BLaER1 (cell line): Measurements from ENCODE around the gene NRP2.

Experiments used
- H3K27ac ChIP-seq: shearing (Covaris generic); formaldehyde crosslinking; 2 replicates; pipeline ENCODE4 v1.8.1; 2022
- H3K27me3 ChIP-seq: shearing (Covaris generic); formaldehyde crosslinking; 2 replicates; pipeline ENCODE4 v1.8.1; 2022
- H3K36me3 ChIP-seq: shearing (Covaris generic); formaldehyde crosslinking; 2 replicates; pipeline ENCODE4 v1.8.1; 2022
- H3K4me1 ChIP-seq: shearing (Covaris generic); formaldehyde crosslinking; 2 replicates; pipeline ENCODE4 v1.8.1; 2022
- H3K4me2 ChIP-seq: shearing (Covaris generic); formaldehyde crosslinking; 2 replicates; pipeline ENCODE4 v1.8.1; 2022
- H3K4me3 ChIP-seq: shearing (Covaris generic); formaldehyde crosslinking; 2 replicates; pipeline ENCODE4 v1.8.1; 2022
- H3K9ac ChIP-seq: shearing (Covaris generic); formaldehyde crosslinking; 2 replicates; pipeline ENCODE4 v1.8.1; 2022
- H3K9me3 ChIP-seq: shearing (Covaris generic); formaldehyde crosslinking; 2 replicates; pipeline ENCODE4 v1.8.1; 2022
- H4K20me1 ChIP-seq: shearing (Covaris generic); formaldehyde crosslinking; 2 replicates; pipeline ENCODE4 v1.8.1; 2022
- Cebpa-rat ChIP-seq: shearing (Covaris generic); IDR thresholded peaks from 2 replicates; pipeline ENCODE4 v1.8.1; 2022

NRP2 gene

DNA sequence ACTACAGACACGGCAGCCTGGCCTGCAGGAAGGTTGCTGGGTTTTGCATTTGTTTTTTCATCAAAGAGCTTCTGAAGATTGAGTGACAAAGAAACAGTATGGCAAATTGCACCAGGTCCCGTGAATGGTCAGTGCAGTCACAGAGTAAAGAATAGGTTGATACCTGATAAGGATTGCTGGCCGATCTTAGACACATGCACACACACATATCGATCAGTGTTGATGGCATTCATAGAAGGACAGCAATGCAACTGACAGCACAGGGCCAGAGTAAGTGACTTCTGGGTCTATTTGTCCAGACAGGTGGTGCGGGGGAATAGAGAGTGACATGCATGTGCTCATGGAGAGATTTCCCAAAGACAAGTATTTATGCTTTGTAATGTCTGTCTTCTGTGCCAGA, 42.8 kb downstream of the NRP2 start:
- TF ChIP-seq Cebpa-rat: no peak
- Histone ChIP-seq H3K4me3 (no peak overlapping the region), H4K20me1 (no peaks in the 10 kb centered on the region), H3K9ac (no peak overlapping the region), H3K36me3 (peaks cover 26% of the 10 kb centered on the region), H3K9me3 (no peaks in the 10 kb centered on the region), H3K27ac (no peak overlapping the region), H3K27me3 (no peaks in the 10 kb centered on the region), H3K4me1 (no peaks in the 10 kb centered on the region), H3K4me2 (no peak overlapping the region)

DNA sequence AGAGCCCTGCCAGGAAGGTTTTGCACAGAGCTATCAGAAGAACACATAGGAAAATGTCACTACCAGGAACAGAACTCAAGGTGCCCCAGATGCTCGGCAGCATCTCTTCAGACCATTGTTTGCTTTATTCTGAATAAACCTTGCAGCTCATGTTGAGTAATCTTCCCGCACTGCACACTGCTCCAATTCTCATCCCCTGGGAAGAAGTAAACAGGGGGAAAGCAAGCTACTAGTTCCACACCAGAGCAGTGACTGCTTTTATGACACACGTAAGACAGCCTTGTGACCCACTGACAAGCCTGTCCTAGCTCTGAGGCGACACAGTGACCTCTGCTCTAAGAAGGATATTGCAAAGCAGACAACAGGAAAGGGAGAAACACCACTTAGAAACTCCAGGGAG, 44.2 kb downstream of the NRP2 start:
- Histone ChIP-seq H3K9ac (no peak overlapping the region), H3K4me2 (no peak overlapping the region), H4K20me1 (no peaks in the 10 kb centered on the region), H3K27me3 (no peaks in the 10 kb centered on the region), H3K36me3 (peaks cover 30% of the 10 kb centered on the region), H3K27ac (no peak overlapping the region), H3K4me1 (0 out of 2 replicates have a peak, but pooled peaks cover 4% of the 10 kb centered on the region), H3K9me3 (no peaks in the 10 kb centered on the region), H3K4me3 (no peak overlapping the region)
- no peak for TF ChIP-seq Cebpa-rat

DNA sequence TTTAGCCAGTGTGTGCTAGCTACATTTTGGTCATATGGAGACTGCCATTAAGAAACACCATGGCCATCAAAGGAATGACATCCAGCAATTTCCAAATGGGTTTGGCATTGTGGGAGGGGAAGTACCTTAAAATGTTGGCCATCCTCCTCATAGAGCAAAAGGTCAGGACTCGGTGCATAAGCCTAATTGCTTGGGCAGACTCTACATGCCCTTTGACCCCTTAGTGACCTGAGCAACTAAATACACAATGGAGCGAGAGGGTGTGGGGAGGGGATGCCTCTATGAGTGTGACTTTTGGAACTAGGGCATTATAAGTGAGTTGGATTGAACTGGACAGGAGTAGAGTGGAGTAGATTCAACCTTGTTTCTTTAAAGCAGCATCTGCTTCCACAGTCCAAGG, 44.9 kb downstream of the NRP2 start:
- Histone ChIP-seq H3K36me3 (peaks cover 34% of the 10 kb centered on the region), H3K4me3 (no peak overlapping the region), H3K27ac (no peak overlapping the region), H4K20me1 (no peaks in the 10 kb centered on the region), H3K4me2 (no peak overlapping the region), H3K4me1 (peaks cover 6% of the 10 kb centered on the region; the same call in 1 of the 2 replicates), H3K9ac (no peak overlapping the region), H3K27me3 (no peaks in the 10 kb centered on the region), H3K9me3 (no peaks in the 10 kb centered on the region)
- no peak for TF ChIP-seq Cebpa-rat

DNA sequence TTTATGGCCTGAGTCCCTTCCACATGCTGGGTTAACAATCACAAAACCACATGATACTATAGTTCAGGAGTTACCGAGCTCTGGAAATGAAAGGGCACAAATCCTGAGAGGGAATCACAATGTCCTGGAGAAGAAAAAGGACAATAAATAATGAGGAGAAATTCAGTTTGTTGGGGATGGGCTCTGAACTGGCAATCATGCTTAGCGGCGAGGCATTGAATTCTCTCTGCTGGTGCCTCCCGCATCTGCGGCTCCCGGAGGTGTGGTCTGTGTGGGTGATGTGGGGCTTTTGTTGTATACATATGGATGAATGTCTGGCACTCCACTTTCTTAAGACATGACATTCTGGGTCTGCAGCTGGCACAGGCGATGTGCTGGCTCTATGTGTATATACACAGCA, 46.1 kb downstream of the NRP2 start:
- Histone ChIP-seq H3K4me2 (no peak overlapping the region), H3K27me3 (no peaks in the 10 kb centered on the region), H4K20me1 (no peaks in the 10 kb centered on the region), H3K36me3 (peaks cover 34% of the 10 kb centered on the region), H3K9me3 (no peaks in the 10 kb centered on the region), H3K4me3 (no peak overlapping the region), H3K4me1 (peaks cover 9% of the 10 kb centered on the region; the same call in 1 of the 2 replicates), H3K27ac (no peak overlapping the region), H3K9ac (no peak overlapping the region)
- no peak for TF ChIP-seq Cebpa-rat

DNA sequence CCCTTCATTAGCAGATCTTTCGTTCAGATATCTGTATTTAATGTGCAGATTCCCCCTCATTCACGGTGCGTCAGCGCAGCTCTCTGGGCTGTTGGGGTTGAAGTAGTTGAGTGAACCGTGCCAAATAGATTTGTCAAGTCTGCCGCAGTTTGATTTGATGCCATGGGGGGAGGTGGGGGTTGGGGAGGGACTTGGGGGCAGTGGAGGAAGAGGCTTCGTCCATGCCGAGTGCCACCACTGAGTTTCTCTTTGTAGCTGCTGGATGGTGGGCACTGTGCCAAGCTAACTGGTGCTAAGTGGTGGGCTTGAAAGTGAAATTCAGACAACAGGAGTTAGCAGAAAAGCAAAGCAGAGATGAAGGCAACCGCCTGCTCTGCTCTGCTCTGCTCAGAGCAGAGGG, 47.9 kb downstream of the NRP2 start:
- Histone ChIP-seq H3K27me3 (no peaks in the 10 kb centered on the region), H3K4me3 (no peak overlapping the region), H4K20me1 (no peaks in the 10 kb centered on the region), H3K9ac (no peak overlapping the region), H3K27ac (no peak overlapping the region), H3K4me1 (peaks cover 9% of the 10 kb centered on the region; the same call in 1 of the 2 replicates), H3K4me2 (no peak overlapping the region), H3K36me3 (peaks cover 27% of the 10 kb centered on the region), H3K9me3 (no peaks in the 10 kb centered on the region)
- no peak for TF ChIP-seq Cebpa-rat

DNA sequence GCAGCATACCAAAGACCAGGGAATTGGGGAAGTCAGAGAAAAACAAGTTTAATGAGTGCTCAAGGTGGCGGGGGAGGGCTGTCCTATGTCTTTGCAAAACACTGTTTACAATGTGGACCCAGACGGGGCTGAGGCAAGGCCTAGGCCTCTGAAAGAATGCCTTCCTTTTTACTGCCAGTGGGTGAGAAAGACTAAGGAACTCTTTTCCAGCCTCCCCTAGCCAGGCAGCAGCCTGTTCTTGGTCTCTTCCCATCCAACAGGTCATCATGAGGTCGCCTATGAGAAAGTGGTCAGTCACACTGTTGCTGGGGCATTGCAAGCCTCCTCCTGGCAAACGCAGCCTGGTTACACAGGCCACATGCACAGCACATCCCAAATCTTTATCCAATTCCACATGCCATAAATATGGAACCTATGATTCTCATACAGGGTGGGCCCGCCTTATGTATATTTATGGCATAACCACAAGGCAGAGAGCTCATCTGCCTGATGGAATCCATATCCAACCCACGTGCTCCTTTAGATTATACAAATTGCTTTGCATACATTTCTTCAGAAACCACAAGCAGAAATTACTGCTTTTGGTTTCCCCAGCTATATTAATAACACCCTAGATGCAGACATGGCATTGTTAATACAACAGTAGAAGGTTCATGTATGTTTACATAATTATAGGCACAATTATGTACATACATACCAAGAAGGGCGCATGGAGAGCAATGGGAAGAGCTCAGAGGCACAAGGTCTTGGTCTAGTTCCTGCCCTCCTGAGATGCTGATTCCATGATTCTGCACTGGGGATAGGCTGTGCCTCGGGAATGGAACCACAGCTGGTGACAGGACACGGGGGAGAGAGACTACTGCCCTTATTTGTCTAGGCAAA, 48.6 kb downstream of the NRP2 start:
- H3K27me3 ChIP-seq: no peaks in the 10 kb centered on the region
- no peak overlapping the region for H3K4me2 ChIP-seq
- no peak overlapping the region for H3K27ac ChIP-seq

DNA sequence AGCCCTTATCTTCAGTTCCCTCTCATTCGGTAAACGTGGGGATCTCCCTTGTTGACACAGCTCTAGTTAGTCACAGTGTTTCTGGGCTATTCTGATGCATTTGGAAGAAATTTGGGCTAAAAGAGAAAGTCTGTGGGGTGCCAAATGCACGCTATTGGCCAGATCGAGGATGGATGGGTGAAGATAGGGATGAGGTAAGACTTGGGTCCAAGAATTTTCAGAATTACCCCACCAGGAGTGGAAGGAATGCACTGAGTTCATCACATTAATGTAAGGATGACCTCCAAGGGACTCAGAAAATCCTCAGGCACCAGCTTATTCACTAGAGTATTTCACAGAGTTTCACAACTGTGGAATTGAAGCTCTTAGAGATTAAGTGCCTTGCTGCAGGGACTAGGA, 49.3 kb downstream of the NRP2 start:
- H3K36me3 ChIP-seq: peaks cover 14% of the 10 kb centered on the region
- no peak for TF ChIP-seq Cebpa-rat
- no peak overlapping the region for H3K4me3 ChIP-seq
- no peaks in the 10 kb centered on the region for H4K20me1 ChIP-seq
- H3K4me1 ChIP-seq: peaks cover 9% of the 10 kb centered on the region; the same call in 1 of the 2 replicates
- H3K4me2 ChIP-seq: no peak overlapping the region
- no peak overlapping the region for H3K27ac ChIP-seq
- H3K27me3 ChIP-seq: no peaks in the 10 kb centered on the region
- no peaks in the 10 kb centered on the region for H3K9me3 ChIP-seq
- H3K9ac ChIP-seq: no peak overlapping the region

More for the DNA sequence above, 48.6 kb downstream of the NRP2 start:
- Histone ChIP-seq H3K9me3 (no peaks in the 10 kb centered on the region), H3K4me3 (no peak overlapping the region), H3K36me3 (peaks cover 21% of the 10 kb centered on the region), H3K4me1 (peaks cover 9% of the 10 kb centered on the region; the same call in 1 of the 2 replicates), H4K20me1 (no peaks in the 10 kb centered on the region), H3K9ac (no peak overlapping the region)
- no peak for TF ChIP-seq Cebpa-rat

DNA sequence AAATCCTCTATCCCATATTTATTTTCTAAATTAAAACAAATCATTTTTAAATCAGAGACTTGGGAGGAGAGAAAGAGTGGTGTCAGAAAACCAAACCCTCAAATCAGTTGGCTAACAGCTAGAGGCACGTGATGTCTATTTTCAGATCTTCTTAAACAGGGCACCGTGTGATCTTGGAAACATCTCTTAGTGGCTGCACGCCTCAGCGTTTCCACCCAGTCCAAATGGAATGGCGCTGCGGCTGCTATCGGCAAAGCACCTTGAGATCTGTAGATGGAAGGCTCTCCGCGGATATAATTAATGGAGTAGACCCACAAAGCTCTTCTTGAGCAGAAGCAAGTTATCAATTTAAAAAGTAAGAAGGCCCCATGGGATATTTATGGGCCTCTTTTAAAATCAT, 50.0 kb downstream of the NRP2 start:
- TF ChIP-seq Cebpa-rat: no peak
- Histone ChIP-seq H3K4me2 (no peak overlapping the region), H3K27me3 (no peaks in the 10 kb centered on the region), H3K9me3 (no peaks in the 10 kb centered on the region), H3K9ac (no peak overlapping the region), H3K4me3 (no peak overlapping the region), H3K4me1 (peaks cover 9% of the 10 kb centered on the region; the same call in 1 of the 2 replicates), H3K27ac (no peak overlapping the region), H3K36me3 (peaks cover 11% of the 10 kb centered on the region; the same call in 1 of the 2 replicates), H4K20me1 (no peaks in the 10 kb centered on the region)

DNA sequence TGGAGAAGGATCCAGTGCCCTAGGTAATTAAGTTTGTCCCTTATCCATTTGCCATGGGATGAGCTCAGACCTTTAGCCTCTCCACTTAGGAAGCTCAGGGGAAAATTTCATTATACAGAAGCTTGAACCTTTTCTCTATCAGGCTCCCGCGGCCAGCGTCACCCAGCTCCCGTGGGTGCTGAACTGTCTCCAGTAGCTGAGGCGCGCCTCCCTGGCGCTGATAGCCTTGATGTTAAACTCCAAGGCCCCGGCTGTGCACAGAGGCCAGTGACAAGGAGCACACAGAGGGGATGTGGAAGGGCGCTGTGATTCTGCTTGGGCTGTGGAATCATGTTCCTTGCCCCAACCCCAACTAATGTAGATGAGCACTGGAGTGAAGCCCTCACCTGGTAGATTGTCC, 50.8 kb downstream of the NRP2 start:
- no peaks in the 10 kb centered on the region for H3K27me3 ChIP-seq
- TF ChIP-seq Cebpa-rat: no peak
- H3K36me3 ChIP-seq: peaks cover 8% of the 10 kb centered on the region; the same call in 1 of the 2 replicates
- no peak overlapping the region for H3K9ac ChIP-seq
- no peaks in the 10 kb centered on the region for H4K20me1 ChIP-seq
- no peaks in the 10 kb centered on the region for H3K9me3 ChIP-seq
- H3K4me3 ChIP-seq: no peak overlapping the region
- H3K27ac ChIP-seq: no peak overlapping the region
- no peak overlapping the region for H3K4me2 ChIP-seq
- H3K4me1 ChIP-seq: peaks cover 9% of the 10 kb centered on the region; the same call in 1 of the 2 replicates

DNA sequence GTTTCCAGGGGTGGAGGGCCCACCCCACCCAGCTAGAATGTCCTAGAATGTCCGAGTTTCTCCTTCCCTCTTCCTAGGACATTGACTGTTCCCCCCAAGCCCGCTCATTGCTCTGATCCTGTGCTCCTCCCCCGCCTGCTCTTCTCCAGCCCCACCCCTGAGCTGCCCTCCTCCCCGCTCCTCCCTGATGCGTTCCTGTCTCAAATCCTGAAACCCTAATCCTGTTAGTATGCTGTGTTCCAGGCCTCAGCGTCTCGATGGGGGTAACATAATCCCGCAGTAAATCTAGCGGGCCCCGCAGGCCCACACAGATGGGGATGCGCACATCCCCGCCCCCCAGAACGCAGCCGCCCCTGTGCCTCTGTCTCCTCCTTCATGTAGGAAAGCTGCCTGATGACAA, 51.3 kb downstream of the NRP2 start:
- no peak overlapping the region for H3K27ac ChIP-seq
- TF ChIP-seq Cebpa-rat: no peak
- H3K36me3 ChIP-seq: peaks cover 8% of the 10 kb centered on the region; the same call in 1 of the 2 replicates
- H3K4me3 ChIP-seq: no peak overlapping the region
- no peak overlapping the region for H3K9ac ChIP-seq
- peaks cover 9% of the 10 kb centered on the region; the same call in 1 of the 2 replicates for H3K4me1 ChIP-seq
- no peaks in the 10 kb centered on the region for H4K20me1 ChIP-seq
- H3K27me3 ChIP-seq: no peaks in the 10 kb centered on the region
- no peak overlapping the region for H3K4me2 ChIP-seq
- H3K9me3 ChIP-seq: no peaks in the 10 kb centered on the region
